Esophagus squamous epithelium (tissue), 4 donors: Measurements from ENCODE around the gene ADAM33.

Experiments used
- CTCF ChIP-seq, 6 experiments: fragments of 450-650 bp in 4 of 6; fragments of 200-600 bp in 2 of 6; sonication (generic) in 2 of 6; IDR thresholded peaks; one replicate each; pipeline ENCODE4 v1.5.1; 2016 to 2019; ENCODE audit warnings: antibody characterized with exemption in 6 of 6, mild to moderate bottlenecking in 4 of 6, moderate library complexity in 4 of 6
- POLR2A ChIP-seq, 4 donors: fragments of 450-650 bp; IDR thresholded peaks; one replicate each; pipeline ENCODE4 v1.6.1; 2017; ENCODE audit warnings: antibody characterized with exemption in 4 of 4, mild to moderate bottlenecking in 4 of 4, moderate library complexity in 3 of 4

DNA sequence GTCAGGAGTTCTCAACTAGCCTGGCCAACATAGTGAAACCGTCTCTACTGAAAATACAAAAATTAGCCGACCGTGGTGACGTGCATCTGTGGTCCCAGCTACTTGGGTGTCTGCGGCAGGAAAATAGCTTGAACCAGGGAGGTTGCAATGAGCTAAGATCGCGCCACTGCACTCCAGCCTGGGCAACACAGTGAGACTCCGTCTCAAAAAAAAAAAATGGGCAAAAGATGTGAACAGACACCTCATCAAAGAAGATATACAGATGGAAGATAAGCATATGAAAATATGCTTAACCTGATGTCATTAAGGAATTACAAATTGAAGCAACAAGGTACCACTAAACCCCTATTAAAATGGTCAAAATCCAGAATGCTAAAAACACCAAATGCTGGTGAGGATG lies 41.5 kb upstream of the ADAM33 start:
- TF ChIP-seq CTCF (IDR thresholded peaks at IDR 0.05) (no peak), POLR2A (IDR thresholded peaks at IDR 0.05) (no peak)
